GM12891 (cell line): ENCODE data around the gene GATA6.

ENCODE experiments used
- POLR2A ChIP-seq: IDR thresholded peaks from 2 replicates; pipeline ENCODE4 v1.6.1; 2011; ENCODE audit warnings: low read depth, low read length, control low read depth
- POLR2AphosphoS5 ChIP-seq: IDR thresholded peaks from 2 replicates; pipeline ENCODE4 v1.6.1; 2011; ENCODE audit warnings: low read depth, low read length, control low read depth
- SPI1 ChIP-seq: IDR thresholded peaks from 2 replicates; pipeline ENCODE4 v1.6.1; 2011; ENCODE audit warnings: low read depth, low read length, control low read depth
- TAF1 ChIP-seq: IDR thresholded peaks from 2 replicates; pipeline ENCODE4 v1.6.1; 2011; ENCODE audit warnings: low read depth, low read length, control low read depth

- TF ChIP-seq POLR2AphosphoS5, result no peak
- no peak for TF ChIP-seq POLR2A
- no peak for TF ChIP-seq TAF1
- TF ChIP-seq SPI1, result no peak
Observed at GRCh38 chr18:22167471-22168241, 1.7 kb upstream of the GATA6 start.
